Mucosa of gallbladder (tissue), 1 donor: ENCODE data around the gene NPM3. TPM values are rescaled to one million over a fixed set of nuclear protein-coding genes. Genes with fewer than 3 reads are reported as not detected.

ENCODE experiments used
- DNase-seq: peaks from one replicate; pipeline ENCODE4 v3.0.0-alpha.2; 2020; ENCODE audit warnings: low spot score
- total RNA-seq: library from RNA; stranded (reverse); gene quantifications from one replicate; pipeline ENCODE4 v1.2.1, GENCODE V29; 2021
- donor health status: DM: no; HTN: no; CAD: no.

The NPM3 gene
- total RNA-seq, 1 donor from 2014 or later = 17.7 TPM

DNA sequence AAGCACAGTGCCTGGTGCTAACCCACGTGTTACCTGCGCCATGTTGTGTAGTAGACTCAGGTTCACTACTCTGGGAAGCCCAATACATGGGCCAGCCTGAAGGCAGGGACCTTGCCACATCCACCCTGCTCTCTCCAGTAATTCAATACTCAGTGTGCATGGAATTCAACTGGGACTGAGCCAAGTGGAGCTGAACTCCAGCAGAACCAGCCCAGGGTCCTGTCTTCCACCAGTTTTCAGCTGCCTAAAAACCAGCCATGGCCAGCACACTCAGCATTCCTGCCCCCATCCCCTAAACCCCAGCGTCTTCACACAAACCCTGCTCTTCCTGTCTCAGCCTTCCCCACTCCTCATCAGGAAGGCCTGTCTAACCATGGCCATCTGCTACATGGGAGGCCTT lies 22.7 kb downstream of the NPM3 start:
- DNase-seq = no peak

DNA sequence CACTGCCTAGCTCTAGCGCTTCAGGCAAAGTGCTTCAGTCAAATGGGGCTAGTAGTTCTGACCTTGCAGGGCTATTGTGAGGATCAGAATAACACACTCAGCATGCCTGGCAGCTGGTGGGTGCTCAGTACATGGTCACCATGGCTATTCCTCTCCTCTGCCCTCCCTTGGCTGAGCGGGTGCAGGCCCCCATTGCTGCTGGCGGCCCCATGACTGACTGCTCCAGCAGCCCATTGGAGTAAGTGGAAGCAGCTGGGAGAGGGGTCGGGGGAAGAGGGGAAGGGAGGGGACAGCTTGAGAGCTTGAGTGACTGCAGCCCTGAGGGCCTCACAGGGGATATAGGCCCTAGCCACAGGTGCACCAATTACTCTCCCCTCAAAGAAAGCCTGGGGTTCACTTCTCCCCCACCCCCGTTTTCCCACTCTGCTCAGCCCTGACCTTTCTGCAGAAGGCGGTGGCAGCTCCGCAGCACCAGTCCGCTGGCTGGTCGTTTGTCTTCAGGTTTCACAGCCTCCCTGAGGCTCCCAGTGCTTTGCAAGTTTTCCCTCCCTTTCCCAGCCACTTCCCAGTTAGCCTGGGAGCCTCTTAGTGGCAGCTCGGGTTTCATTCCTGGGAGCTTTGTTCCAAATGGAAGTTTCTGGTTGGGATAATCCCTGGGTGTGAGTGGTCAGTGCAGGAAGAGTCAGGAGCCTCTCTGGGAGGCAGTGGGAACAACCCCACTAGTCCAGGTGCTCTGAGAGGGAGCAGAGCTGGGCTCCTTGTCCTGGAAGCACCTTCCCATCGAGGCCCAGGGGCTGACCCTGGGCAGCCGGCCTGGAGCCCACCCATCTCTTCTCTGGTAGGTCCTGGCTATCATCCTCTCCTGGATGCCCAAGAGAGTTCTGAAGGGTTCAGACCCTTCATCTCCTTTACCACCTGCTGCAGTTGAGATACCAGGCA lies 23.7 kb downstream of the NPM3 start:
- DNase-seq = no peak

DNA sequence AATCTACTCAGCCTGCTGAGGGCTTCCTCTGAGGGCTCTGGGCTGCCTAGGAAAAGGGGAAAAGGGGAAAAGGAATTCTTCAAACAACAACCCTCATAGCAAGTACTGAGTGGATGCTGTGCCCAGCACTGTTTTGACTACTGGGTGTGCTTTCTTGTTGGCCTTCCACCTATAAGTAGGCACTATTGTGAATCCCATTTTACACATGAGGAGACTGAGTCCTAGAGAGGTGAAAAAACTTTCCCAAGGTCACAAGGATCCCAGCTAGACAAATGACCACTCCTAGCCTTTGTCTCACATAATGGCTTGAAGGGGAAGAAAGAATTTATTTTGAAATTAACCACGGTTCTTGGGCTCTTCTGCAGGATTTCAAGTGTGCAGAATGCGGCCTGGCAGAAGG lies 24.4 kb downstream of the NPM3 start:
- no peak for DNase-seq

DNA sequence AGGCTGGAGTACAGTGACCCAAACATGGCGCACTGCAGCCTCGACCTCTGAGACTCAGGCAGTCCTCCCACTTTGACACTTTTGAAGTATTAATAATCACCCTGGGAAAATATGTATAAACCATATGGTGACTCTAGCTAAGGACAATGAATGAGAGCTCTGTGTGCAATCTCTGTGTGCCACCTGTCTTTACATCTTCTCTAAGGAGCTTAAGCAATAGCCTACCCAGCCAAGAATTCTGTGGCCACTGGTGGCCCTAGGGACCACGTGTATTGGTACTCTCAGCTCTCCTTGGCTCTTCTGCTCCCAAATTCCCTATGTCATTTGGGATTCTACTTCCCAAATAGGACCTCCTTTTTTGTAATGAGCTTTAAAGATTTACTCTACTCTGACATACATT lies 31.0 kb downstream of the NPM3 start:
- no peak for DNase-seq

DNA sequence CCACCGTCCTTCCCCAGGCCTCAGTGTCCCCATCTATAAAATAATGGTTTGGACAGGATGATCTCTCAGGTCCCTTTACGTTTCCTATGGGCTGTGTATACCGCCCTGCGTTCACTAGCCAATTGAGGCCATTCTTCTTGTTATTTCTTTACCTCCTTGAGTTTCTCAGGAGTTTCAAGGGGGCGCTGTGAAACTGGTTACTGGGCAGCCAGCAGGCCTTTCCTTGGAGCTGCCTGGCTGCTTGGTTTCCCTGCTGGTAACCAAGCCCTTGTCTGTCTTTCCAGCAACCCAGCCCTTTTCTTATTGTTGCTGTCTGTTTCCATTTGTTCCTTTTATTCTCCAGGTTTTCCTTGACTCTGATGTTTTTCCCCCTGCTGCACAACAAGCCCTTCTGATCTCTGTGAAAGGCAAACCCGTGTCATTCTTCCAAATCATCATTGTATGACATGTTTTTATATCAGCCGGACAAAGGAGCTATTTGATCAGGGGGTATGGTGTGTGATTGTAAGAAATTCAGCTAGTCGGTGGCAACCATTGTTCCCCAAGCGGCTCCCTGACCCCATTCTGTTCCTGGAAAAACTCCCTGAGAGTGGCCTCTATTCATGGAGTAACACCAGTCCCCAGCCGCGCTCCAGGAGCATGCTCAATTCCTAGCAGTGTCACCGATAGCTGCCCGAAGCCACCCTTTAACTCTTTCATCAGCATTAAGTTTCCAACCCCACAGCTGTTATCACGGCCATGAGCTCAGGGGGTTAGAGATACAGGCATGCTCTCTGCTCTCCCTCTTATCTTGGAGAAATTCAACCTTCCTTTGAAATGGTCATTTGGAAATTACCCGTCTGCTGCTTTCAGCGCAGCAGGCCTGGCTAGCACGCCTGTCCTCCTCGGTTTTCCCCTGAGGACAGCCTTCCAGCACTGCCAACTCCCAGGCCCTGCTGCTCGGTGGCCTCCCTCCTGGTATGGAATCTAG lies 33.9 kb downstream of the NPM3 start:
- DNase-seq = no peak

DNA sequence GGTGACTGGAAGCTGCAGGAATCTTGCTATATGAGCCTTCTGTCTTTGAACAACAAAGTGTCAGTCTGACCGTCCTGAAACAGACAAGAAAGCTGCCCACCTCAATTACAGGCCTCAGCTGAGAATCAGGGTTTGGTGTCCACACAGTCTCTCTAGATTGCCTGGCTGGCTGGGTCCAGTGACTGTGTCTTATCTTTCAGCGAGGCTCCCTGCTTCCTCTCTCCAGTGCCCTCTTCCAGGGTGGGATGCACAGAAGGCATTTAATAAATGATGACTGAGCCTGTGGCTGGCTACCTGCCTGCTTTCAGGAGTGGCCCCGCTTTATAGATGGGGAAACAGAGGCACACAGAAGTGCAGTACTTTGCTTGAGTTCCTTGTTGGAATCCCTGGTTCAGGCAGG lies 34.8 kb downstream of the NPM3 start:
- no peak for DNase-seq

DNA sequence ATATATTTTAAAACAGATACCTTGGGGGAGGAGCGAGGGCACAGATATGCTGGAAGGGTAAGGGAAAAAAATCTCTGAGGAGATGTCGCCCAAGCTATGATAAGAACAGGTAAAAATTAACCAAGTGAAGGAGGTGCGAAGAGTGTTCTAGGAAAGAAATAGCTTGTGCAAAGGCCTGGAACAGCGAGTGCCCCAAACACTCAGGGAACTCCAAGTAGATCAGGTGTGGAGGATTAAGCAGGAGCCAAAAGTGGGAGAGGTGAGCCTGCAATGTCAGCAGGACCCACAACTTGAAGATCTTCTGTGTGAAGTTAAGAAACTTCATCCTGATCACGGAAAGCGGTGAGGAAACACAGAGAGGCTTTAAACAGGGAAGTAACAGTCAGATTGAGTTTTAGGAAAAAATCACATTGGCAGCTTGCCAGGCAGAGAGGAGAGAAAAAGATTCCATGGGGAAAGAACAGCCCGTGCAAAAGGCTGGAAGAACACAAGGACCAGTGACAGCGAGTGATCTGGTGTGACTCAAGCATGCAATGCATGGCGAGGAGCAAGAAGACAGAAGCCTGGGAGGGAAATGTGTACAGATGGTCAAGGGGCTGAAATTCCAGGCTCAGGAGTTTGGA lies 38.1 kb downstream of the NPM3 start:
- no peak for DNase-seq

DNA sequence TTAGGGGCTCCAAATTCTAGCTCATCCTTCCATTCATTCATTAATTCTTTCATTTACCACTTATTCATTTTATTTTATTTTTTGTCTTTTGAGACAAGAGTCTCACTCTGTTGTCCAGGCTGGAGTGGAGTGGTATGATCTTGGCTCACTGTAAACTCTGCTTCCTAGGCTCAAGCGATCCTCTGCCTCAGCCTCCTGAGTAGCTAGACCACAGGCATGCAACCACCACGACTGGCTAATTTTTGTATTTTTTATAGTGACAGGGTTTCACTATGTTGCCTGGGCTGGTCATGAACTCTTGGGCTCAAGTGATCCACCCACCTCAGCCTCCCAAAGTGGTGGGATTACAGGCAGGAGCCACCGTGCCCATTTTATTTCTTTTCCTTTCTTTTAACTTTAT lies 39.0 kb downstream of the NPM3 start:
- no peak for DNase-seq

DNA sequence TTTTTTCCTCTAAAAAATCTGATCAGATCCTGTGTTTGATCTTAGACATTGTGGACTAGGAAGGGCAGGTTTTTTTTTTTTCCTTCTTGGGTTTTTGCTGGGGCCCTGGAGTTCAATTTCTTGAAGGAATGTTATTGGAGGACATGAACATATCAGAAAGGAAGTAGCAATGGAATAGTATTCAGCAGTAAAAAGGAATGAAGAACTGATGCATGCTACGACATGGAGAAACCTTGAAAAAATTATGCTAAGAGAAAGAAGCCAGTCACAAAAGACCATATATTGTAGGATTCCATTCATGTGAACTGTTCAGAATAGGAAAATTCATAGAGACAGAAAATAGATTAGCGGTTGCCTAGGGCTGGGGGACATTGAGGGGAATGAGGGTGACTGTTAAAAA lies 41.3 kb downstream of the NPM3 start:
- DNase-seq = no peak

DNA sequence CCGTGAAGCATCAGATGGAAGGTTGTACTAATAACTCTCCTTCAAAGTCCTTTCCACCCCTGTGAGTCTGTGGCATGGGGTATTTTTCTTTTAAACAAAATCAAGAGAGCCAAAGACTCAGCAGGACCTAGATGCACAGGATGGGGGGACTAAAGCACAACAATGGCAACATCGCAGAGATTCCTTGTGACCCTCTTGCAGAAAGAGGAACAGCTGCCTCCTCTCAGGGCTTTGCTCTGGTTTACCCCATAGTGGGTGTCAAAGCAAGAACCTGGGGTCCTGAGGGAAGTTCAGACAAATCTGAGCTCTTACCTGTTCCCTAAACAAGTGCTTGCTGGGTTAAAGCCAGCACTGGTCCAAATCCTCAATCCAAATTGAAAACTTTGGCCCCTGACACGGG lies 46.6 kb downstream of the NPM3 start:
- no peak for DNase-seq

DNA sequence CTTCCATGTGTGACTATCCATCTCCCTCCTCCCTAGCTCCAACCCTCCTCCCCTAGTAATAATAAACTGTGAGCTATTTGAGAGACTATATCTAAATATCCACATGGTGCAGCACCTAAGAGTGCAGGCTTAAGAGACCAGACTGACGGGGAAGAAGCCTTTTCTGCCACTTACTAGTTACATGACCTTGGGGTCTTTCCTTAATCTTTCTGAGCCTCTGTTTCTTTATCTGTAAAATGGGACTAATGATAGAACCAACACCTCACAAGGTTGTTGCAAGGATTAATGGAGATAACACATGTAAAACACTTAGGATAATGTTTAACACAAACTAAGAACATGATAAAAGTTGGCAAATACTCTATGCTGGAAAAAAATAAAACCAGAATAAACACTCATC lies 51.1 kb downstream of the NPM3 start:
- DNase-seq = no peak

Other genes with a start within 250 kb of the NPM3 start
- gene POLL, start 195.2 kb downstream of the NPM3 start, total RNA-seq = 45.7 TPM
- 26.8 TPM for gene DPCD, start 195.1 kb downstream of the NPM3 start, total RNA-seq
- gene FBXW4, start 88.3 kb downstream of the NPM3 start, total RNA-seq = 65.0 TPM
- not detected for gene FGF8, start 7.3 kb downstream of the NPM3 start, total RNA-seq
- 104 TPM for gene OGA, start 35.0 kb upstream of the NPM3 start, total RNA-seq
- 2.5 TPM for gene KCNIP2, start 60.4 kb upstream of the NPM3 start, total RNA-seq